Astrocyte (in vitro differentiated cells and primary cell): ENCODE data around the gene DIAPH1.

ENCODE experiments used
- CTCF ChIP-seq: IDR thresholded peaks from 2 replicates; pipeline ENCODE4 v1.5.1; 2011; ENCODE audit warnings: low read depth, mild to moderate bottlenecking, inconsistent platforms, low read length, moderate library complexity; ENCODE audit not compliant: insufficient read depth
- EZH2 ChIP-seq: IDR thresholded peaks from 2 replicates; pipeline ENCODE4 v1.6.1; 2012; ENCODE audit warnings: mild to moderate bottlenecking, low read length, inconsistent platforms; ENCODE audit not compliant: insufficient read depth

- TF ChIP-seq EZH2 (no peak), CTCF (no peak)
Measured at GRCh38 chr5:141479776-141480175, 139.0 kb downstream of the DIAPH1 start.
